ENCODE measurements around the gene SLC39A1.

DNA sequence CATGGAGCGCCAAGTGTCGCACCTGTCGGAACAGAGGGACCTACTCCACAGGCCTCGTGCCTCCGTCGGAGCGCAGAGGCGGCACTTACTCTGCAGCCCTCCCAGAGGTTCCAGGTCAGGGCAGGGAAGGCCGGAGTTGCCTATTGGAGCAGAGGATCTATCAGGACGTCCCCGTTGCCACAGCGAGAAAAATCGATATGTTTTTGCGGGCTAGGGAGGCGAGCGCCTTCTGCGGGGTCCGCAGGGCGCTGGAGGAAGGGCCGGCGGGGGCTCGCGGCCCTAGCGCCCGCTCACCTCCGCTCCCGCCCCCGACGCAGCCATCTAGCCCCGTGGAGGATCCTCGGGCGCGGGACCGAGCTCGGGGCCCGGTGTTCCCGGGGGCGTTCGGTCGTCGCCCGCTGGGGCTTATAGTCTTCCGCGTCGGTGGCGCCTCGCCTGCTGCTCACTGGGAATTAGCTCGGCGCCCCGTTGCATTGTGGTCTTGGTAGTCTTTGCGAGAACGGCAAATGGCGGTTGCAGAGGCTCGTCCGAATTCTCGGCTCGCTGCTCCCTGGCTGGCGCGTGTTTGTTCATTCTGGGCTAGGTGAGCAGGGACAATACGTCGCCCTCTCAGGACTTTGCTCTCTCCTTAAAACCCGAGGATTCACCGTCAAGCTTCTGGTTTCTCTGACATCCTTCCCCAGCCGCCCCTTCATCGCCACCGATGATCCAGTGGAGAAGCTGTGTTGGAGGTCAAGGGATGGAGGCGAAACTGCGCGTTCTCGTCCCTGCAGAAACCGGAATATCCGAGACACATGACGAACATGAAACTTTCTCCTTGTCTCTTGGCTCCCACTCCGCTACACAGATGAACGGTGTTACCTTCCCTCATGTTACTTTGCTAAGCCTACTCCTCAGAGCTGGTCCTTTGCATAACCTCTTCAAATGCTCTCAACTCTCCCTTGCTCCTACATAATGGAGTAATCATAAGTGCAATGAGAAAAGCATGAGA is 14.2 kb upstream of the SLC39A1 start, which contains the start of gene JTB:
- TF ChIP-seq, protein P1, sequence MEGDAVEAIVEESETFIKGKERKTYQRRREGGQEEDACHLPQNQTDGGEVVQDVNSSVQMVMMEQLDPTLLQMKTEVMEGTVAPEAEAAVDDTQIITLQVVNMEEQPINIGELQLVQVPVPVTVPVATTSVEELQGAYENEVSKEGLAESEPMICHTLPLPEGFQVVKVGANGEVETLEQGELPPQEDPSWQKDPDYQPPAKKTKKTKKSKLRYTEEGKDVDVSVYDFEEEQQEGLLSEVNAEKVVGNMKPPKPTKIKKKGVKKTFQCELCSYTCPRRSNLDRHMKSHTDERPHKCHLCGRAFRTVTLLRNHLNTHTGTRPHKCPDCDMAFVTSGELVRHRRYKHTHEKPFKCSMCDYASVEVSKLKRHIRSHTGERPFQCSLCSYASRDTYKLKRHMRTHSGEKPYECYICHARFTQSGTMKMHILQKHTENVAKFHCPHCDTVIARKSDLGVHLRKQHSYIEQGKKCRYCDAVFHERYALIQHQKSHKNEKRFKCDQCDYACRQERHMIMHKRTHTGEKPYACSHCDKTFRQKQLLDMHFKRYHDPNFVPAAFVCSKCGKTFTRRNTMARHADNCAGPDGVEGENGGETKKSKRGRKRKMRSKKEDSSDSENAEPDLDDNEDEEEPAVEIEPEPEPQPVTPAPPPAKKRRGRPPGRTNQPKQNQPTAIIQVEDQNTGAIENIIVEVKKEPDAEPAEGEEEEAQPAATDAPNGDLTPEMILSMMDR (IDR thresholded peaks at IDR 0.05): no peak
- TF ChIP-seq POLR2A (IDR thresholded peaks at IDR 0.05): peak; percentile 31 to 87
